IMR-90 (cell line): ENCODE data around the gene TMEM252. TPM values are rescaled to one million over a fixed set of nuclear protein-coding genes. Genes with fewer than 3 reads are reported as not detected.

Experiments
- ATAC-seq: fragments of 200-7000 bp; cut with Tn5 transposase; 2 replicates; pipeline ENCODE4 v1.9.1; 2020; ENCODE audit warnings: low read depth, mild to moderate bottlenecking, moderate library complexity
- BruUV-seq: library from RNA; stranded (reverse); fragments of 400-500 nt; replicated peaks from 2 replicates; lab custom pipeline; 2021; lab: Mats Ljungman, UMichigan
- CTCF ChIA-PET: fragments of 300-600 bp; formaldehyde crosslinking; extraction: SDS; loops from one replicate; lab custom pipeline; 2021; ENCODE audit warnings: antibody characterized with exemption; lab: Yijun Ruan, JAX
- POLR2A ChIA-PET: fragments of 300-600 bp; sonication (Branson Sonifier 250); formaldehyde crosslinking; loops from one replicate; lab custom pipeline; 2022; ENCODE audit warnings: antibody characterized with exemption; ENCODE audit not compliant: unreplicated experiment; lab: Charles Lee
- DNase-seq: peaks from one replicate; pipeline ENCODE4 v3.0.0; 2013
- H2AFZ ChIP-seq: replicated peaks from 2 replicates; pipeline ENCODE3; 2013; ENCODE audit warnings: low read length, mild to moderate bottlenecking; ENCODE audit not compliant: poor library complexity
- H2AK5ac ChIP-seq: 2 replicates; pipeline ENCODE4 v1.6.1; 2013; ENCODE audit warnings: low read depth, low read length, inconsistent platforms
- H2AK9ac ChIP-seq: replicated peaks from 2 replicates; pipeline ENCODE3; 2013; ENCODE audit warnings: mild to moderate bottlenecking, low read depth, low read length, moderate library complexity; ENCODE audit not compliant: poor library complexity
- H2BK120ac ChIP-seq: 2 replicates; pipeline ENCODE4 v1.6.1; 2013; ENCODE audit warnings: low read depth, low read length, inconsistent platforms
- H2BK15ac ChIP-seq: 3 replicates; pipeline ENCODE4 v1.6.1; 2013; ENCODE audit warnings: low read depth, low read length, inconsistent platforms
- H2BK20ac ChIP-seq: 2 replicates; pipeline ENCODE4 v1.6.1; 2013; ENCODE audit warnings: low read depth, mild to moderate bottlenecking, inconsistent platforms, low read length, moderate library complexity
- H2BK5ac ChIP-seq: 2 replicates; pipeline ENCODE4 v1.6.1; 2013; ENCODE audit warnings: mild to moderate bottlenecking, low read depth, low read length, inconsistent platforms; ENCODE audit not compliant: poor library complexity, severe bottlenecking
- H3K14ac ChIP-seq: replicated peaks from 2 replicates; pipeline ENCODE4 v1.6.1; 2013; ENCODE audit warnings: low read depth, low read length, inconsistent platforms
- H3K18ac ChIP-seq: 2 replicates; pipeline ENCODE4 v1.6.1; 2013; ENCODE audit warnings: low read depth, low read length, control low read depth
- H3K23ac ChIP-seq: 2 replicates; pipeline ENCODE4 v1.6.1; 2013; ENCODE audit warnings: low read depth, low read length, inconsistent platforms
- H3K27ac ChIP-seq: 2 replicates; pipeline ENCODE4 v1.5.1; 2013; ENCODE audit warnings: mild to moderate bottlenecking, control low read depth, low read length; ENCODE audit not compliant: insufficient read depth
- H3K27me3 ChIP-seq: 2 replicates; pipeline ENCODE4 v1.6.1; 2013; ENCODE audit warnings: low read length; ENCODE audit not compliant: control insufficient read depth, insufficient read depth
- H3K36me3 ChIP-seq: 2 replicates; pipeline ENCODE4 v1.6.1; 2013; ENCODE audit warnings: low read length, mixed read lengths; ENCODE audit not compliant: control insufficient read depth, insufficient read depth
- H3K4ac ChIP-seq: 2 replicates; pipeline ENCODE4 v1.6.1; 2013; ENCODE audit warnings: low read depth, low read length, inconsistent platforms
- H3K4me1 ChIP-seq: 2 replicates; pipeline ENCODE4 v1.6.1; 2013; ENCODE audit warnings: low read length, mixed read lengths; ENCODE audit not compliant: control insufficient read depth, insufficient read depth
- H3K4me2 ChIP-seq: 2 replicates; pipeline ENCODE4 v1.6.1; 2013; ENCODE audit warnings: low read depth, mild to moderate bottlenecking, control low read depth, low read length, moderate library complexity
- H3K4me3 ChIP-seq: 2 replicates; pipeline ENCODE4 v1.5.1; 2013; ENCODE audit warnings: low read depth, mild to moderate bottlenecking, control low read depth, low read length, moderate library complexity; ENCODE audit not compliant: insufficient read depth
- H3K56ac ChIP-seq: 2 replicates; pipeline ENCODE4 v1.6.1; 2013; ENCODE audit warnings: low read length, inconsistent platforms; ENCODE audit not compliant: insufficient read depth; ENCODE audit errors: extremely low read depth
- H3K79me1 ChIP-seq, 2 experiments: 2 replicates each; pipeline ENCODE4 v1.6.1; 2013; ENCODE audit warnings: low read length in 2 of 2, inconsistent platforms in 1 of 2, low read depth in 1 of 2
- H3K9ac ChIP-seq: 2 replicates; pipeline ENCODE4 v1.6.1; 2013; ENCODE audit warnings: low read depth, low read length, control low read depth
- H3K9me1 ChIP-seq: 2 replicates; pipeline ENCODE4 v1.6.1; 2013; ENCODE audit warnings: low read length, inconsistent platforms; ENCODE audit not compliant: insufficient read depth
- H3K9me3 ChIP-seq: 2 replicates; pipeline ENCODE4 v1.6.1; 2013; ENCODE audit warnings: low read length; ENCODE audit not compliant: control insufficient read depth, insufficient read depth
- H4K20me1 ChIP-seq: 2 replicates; pipeline ENCODE4 v1.6.1; 2013; ENCODE audit warnings: low read length, inconsistent platforms; ENCODE audit not compliant: insufficient read depth
- H4K5ac ChIP-seq: 2 replicates; pipeline ENCODE4 v1.6.1; 2013; ENCODE audit warnings: mild to moderate bottlenecking, low read depth, low read length, control low read depth
- H4K8ac ChIP-seq, 2 experiments: 2 replicates each; pipeline ENCODE4 v1.6.1; 2013; ENCODE audit warnings: low read depth in 2 of 2, low read length in 2 of 2, control low read depth in 1 of 2, inconsistent platforms in 1 of 2
- H4K91ac ChIP-seq: 2 replicates; pipeline ENCODE4 v1.6.1; 2013; ENCODE audit warnings: low read depth, low read length, inconsistent platforms; ENCODE audit not compliant: insufficient read depth
- BHLHE40 ChIP-seq: fragments of 150-350 bp; IDR thresholded peaks from 2 replicates; pipeline ENCODE4 v1.6.1; 2016; ENCODE audit warnings: mild to moderate bottlenecking, low read depth, low read length
- CEBPB ChIP-seq: IDR thresholded peaks from 2 replicates; pipeline ENCODE4 v1.6.1; 2012; ENCODE audit warnings: low read depth, low read length, improper control_type of control experiment
- CHD1 ChIP-seq: IDR thresholded peaks from 2 replicates; pipeline ENCODE4 v1.6.1; 2012; ENCODE audit warnings: low read depth, low read length, improper control_type of control experiment
- CTCF ChIP-seq: conservative IDR thresholded peaks from 2 replicates; pipeline ENCODE4 v1.5.1; 2012; ENCODE audit warnings: mild to moderate bottlenecking, low read depth, low read length, improper control_type of control experiment
- MAFK ChIP-seq: IDR thresholded peaks from 2 replicates; pipeline ENCODE4 v1.6.1; 2012; ENCODE audit warnings: low read depth, low read length, improper control_type of control experiment
- MAZ ChIP-seq: IDR thresholded peaks from 2 replicates; pipeline ENCODE4 v1.6.1; 2012; ENCODE audit warnings: low read depth, mild to moderate bottlenecking, low read length, improper control_type of control experiment, moderate library complexity, borderline replicate concordance
- MXI1 ChIP-seq: IDR thresholded peaks from 2 replicates; pipeline ENCODE4 v1.6.1; 2012; ENCODE audit warnings: low read depth, mild to moderate bottlenecking, low read length, moderate library complexity, borderline replicate concordance
- NFE2L2 ChIP-seq: fragments of 150-350 bp; IDR thresholded peaks from 2 replicates; pipeline ENCODE4 v1.6.1; 2016; ENCODE audit warnings: low read depth, mild to moderate bottlenecking, low read length
- POLR2A ChIP-seq: IDR thresholded peaks from 2 replicates; pipeline ENCODE4 v1.6.1; 2012; ENCODE audit warnings: mild to moderate bottlenecking, low read depth, low read length
- RAD21 ChIP-seq: IDR thresholded peaks from 2 replicates; pipeline ENCODE4 v1.6.1; 2012; ENCODE audit warnings: low read length, improper control_type of control experiment
- RCOR1 ChIP-seq: IDR thresholded peaks from 2 replicates; pipeline ENCODE4 v1.6.1; 2012; ENCODE audit warnings: mild to moderate bottlenecking, low read length, improper control_type of control experiment; ENCODE audit not compliant: insufficient replicate concordance
- RFX5 ChIP-seq: IDR thresholded peaks from 2 replicates; pipeline ENCODE4 v1.8.0; 2012; ENCODE audit warnings: low read depth, mild to moderate bottlenecking, low read length, moderate library complexity
- SMC3 ChIP-seq: fragments of 150-350 bp; IDR thresholded peaks from 2 replicates; pipeline ENCODE4 v1.6.1; 2016; ENCODE audit warnings: low read depth, mild to moderate bottlenecking, antibody characterized with exemption, low read length, moderate library complexity
- WGBS, 2 experiments: methylation state at CpG; one replicate each; pipeline versions ENCODE4 v1.1.5 to v1.1.7; 2013; ENCODE audit warnings: missing lambda C conversion rate in 2 of 2; ENCODE audit not compliant: insufficient read length in 1 of 2; ENCODE audit errors: extremely low coverage in 2 of 2; 5-methylcytosine and 5-hydroxymethylcytosine counted together
- dilution Hi-C: fragments of 300-500 bp; cut with HindIII; formaldehyde crosslinking; loops from one replicate; pipeline ENCODE4 v1.14.3; 2018; ENCODE audit warnings: low sequenced_read_pairs; ENCODE audit not compliant: unreplicated experiment
- in situ Hi-C: fragments of 300-500 bp; cut with MboI; formaldehyde crosslinking; loops from 3 replicates; pipeline ENCODE4 v1.14.3; 2019; ENCODE audit warnings: low sequenced_read_pairs, inconsistent platforms, mixed read lengths
- intact Hi-C: fragments of 100-400 bp; cut with micrococcal nuclease; formaldehyde crosslinking; loops from 2 replicates; pipeline ENCODE4 v1.10.0; 2022
- polyA plus RNA-seq, 3 experiments: library from polyadenylated mRNA; depleted of rRNA; stranded (reverse); fragments of >200 nt; gene quantifications; 2 replicates each; pipeline ENCODE4 v1.2.3, GENCODE V29; 2012; ENCODE audit warnings: low replicate concordance in 1 of 3
- total RNA-seq: library from RNA; depleted of rRNA; stranded (reverse); fragments of >200 nt; gene quantifications from 2 replicates; pipeline ENCODE4 v1.2.3, GENCODE V29; 2012
- TF ChIP-seq, protein P1 (sequence below): fragments of 150-350 bp; IDR thresholded peaks from 2 replicates; pipeline ENCODE4 v1.6.1; 2016; ENCODE audit warnings: low read depth, mild to moderate bottlenecking, low read length, moderate library complexity, borderline replicate concordance
- TF ChIP-seq, protein P2 (sequence below): fragments of 150-350 bp; IDR thresholded peaks from 2 replicates; pipeline ENCODE4 v1.6.1; 2017; ENCODE audit warnings: mild to moderate bottlenecking, antibody characterized with exemption, low read length, low read depth

Gene TMEM252
- total and polyA plus RNA-seq, 2 of the 4 experiments (the other 2 are of a cell fraction): not detected

GRCh38 chr9:68507130-68507805, 33.4 kb downstream of the TMEM252 start:
- Histone ChIP-seq H3K56ac (no peak overlapping the region), H3K9me3 (no peaks in the 10 kb centered on the region), H3K9ac (no peak overlapping the region), H3K4me1 (peaks cover 2% of the 10 kb centered on the region; the same call in 1 of the 2 replicates), H3K4me3 (no peak overlapping the region), H3K27me3 (no peaks in the 10 kb centered on the region), H3K36me3 (no peaks in the 10 kb centered on the region), H2BK20ac (no peak overlapping the region), H2BK120ac (no peak overlapping the region), H4K91ac (no peak overlapping the region), H2AK5ac (no peak overlapping the region), H3K23ac (no peak overlapping the region), H4K8ac (no peak overlapping the region), H4K5ac (no peak overlapping the region), H2AK9ac (no peak overlapping the region), H3K4me2 (no peak overlapping the region), H3K18ac (peak overlapping the region; percentile 52; the same call in 1 of the 2 replicates), H2BK5ac (no peak overlapping the region), H2BK15ac (no peak overlapping the region), H2AFZ (no peak overlapping the region), H3K9me1 (no peaks in the 10 kb centered on the region), H3K4ac (no peak overlapping the region), H3K14ac (no peak overlapping the region), H4K20me1 (no peaks in the 10 kb centered on the region), H3K79me1 (no peaks in the 10 kb centered on the region), H3K27ac (no peak overlapping the region)
- intact Hi-C loops (loop anchor here (2.0 to 5.0 kb wide), 3 partner anchors 65 to 164 kb away; partner anchors contain the start of gene PGM5), in situ Hi-C loops (no loop called here), dilution Hi-C loops (no loop called here)
- ChIA-PET CTCF (interaction anchor here (0.7 to 1.5 kb wide), 3 partner anchors 8 to 164 kb away, joined by 3 to 4 read pairs (median 3); no protein-coding TSS in a partner anchor), POLR2A (no interaction called here)
- ATAC-seq (peak; percentile 66; the same call in 1 of the 2 replicates), DNase-seq (peak; percentile 51)
- no TSS peak for BruUV-seq
- TF ChIP-seq, protein P1, sequence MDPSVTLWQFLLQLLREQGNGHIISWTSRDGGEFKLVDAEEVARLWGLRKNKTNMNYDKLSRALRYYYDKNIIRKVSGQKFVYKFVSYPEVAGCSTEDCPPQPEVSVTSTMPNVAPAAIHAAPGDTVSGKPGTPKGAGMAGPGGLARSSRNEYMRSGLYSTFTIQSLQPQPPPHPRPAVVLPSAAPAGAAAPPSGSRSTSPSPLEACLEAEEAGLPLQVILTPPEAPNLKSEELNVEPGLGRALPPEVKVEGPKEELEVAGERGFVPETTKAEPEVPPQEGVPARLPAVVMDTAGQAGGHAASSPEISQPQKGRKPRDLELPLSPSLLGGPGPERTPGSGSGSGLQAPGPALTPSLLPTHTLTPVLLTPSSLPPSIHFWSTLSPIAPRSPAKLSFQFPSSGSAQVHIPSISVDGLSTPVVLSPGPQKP: no peak
- TF ChIP-seq MXI1 (no peak), MAZ (no peak), CHD1 (no peak), RAD21 (peak; percentile 66), MAFK (no peak), CTCF (peak; percentile 68), BHLHE40 (no peak), CEBPB (no peak), NFE2L2 (no peak), SMC3 (peak; percentile 77), RFX5 (no peak), RCOR1 (no peak), POLR2A (no peak)
- TF ChIP-seq, protein P2, sequence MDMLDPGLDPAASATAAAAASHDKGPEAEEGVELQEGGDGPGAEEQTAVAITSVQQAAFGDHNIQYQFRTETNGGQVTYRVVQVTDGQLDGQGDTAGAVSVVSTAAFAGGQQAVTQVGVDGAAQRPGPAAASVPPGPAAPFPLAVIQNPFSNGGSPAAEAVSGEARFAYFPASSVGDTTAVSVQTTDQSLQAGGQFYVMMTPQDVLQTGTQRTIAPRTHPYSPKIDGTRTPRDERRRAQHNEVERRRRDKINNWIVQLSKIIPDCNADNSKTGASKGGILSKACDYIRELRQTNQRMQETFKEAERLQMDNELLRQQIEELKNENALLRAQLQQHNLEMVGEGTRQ: no peak
- no CpG with 5 or more reads among the region's 7 CpGs for WGBS, 2 experiments
